PC-9 (cell line): ENCODE results near the gene RFX7.

Experiments
- EZH2 ChIP-seq: fragments of 200-600 bp; sonication (generic); IDR thresholded peaks from 2 replicates; pipeline ENCODE4 v1.8.0; 2017; ENCODE audit warnings: antibody characterized with exemption, low read depth
- TF ChIP-seq, protein P1 (sequence below): fragments of 200-600 bp; sonication (generic); conservative IDR thresholded peaks from 2 replicates; pipeline ENCODE4 v1.6.1; 2017; ENCODE audit warnings: mixed run types, antibody characterized with exemption, mild to moderate bottlenecking, moderate library complexity

GRCh38 chr15:56248311-56248992 is 4.8 kb upstream of the RFX7 start:
- TF ChIP-seq, protein P1, sequence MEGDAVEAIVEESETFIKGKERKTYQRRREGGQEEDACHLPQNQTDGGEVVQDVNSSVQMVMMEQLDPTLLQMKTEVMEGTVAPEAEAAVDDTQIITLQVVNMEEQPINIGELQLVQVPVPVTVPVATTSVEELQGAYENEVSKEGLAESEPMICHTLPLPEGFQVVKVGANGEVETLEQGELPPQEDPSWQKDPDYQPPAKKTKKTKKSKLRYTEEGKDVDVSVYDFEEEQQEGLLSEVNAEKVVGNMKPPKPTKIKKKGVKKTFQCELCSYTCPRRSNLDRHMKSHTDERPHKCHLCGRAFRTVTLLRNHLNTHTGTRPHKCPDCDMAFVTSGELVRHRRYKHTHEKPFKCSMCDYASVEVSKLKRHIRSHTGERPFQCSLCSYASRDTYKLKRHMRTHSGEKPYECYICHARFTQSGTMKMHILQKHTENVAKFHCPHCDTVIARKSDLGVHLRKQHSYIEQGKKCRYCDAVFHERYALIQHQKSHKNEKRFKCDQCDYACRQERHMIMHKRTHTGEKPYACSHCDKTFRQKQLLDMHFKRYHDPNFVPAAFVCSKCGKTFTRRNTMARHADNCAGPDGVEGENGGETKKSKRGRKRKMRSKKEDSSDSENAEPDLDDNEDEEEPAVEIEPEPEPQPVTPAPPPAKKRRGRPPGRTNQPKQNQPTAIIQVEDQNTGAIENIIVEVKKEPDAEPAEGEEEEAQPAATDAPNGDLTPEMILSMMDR, result no peak
- TF ChIP-seq EZH2, result no peak
